HG02678 (cell line): ENCODE data around the gene TRRAP.

ENCODE experiments used
- ATAC-seq: cut with Tn5 transposase; IDR thresholded peaks from one replicate; pipeline ENCODE4 v1.9.1; 2021; ENCODE audit warnings: mild to moderate bottlenecking, moderate library complexity; ENCODE audit not compliant: unreplicated experiment

TRRAP gene

GRCh38 chr7:99024066-99024465 lies 145.7 kb downstream of the TRRAP start:
- ATAC-seq = no peak

- no peak for ATAC-seq
Observed at GRCh38 chr7:99027241-99027640, 148.9 kb downstream of the TRRAP start.

- no peak for ATAC-seq
Observed at GRCh38 chr7:99027841-99028240, 149.5 kb downstream of the TRRAP start.

DNA sequence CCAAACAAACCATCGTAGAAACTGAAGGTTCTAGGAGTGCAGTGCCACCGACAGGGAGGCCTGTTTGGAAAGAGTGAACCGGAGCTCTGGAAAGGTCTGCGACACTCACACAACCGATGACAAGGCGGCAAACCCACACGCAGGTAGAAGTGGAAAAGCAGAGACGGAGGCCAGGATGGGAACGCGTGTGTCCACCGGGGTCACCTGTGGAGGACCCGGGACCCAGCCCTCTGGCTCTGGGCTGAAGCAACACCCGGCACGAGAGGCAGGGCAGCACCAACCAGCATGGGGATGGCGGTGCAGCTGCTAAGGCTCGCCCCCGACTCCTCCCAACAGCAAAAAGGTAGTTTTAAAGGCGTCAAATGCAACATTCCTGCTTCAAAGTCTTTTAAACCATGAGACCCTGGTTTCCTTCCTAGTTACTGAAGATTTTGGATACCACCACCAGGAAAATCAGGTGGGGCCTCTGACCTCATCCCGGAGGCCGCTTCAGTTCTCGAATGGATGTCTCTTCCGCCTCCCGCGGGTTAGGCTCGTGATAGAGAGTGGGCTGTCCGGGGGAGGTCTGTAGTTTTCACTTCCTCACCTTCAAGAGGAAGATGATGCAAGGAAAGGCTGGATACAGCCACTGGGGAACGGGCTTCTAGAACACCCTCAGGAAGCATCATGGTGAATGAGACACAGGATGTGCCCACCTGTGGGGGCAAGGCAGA lies 150.1 kb downstream of the TRRAP start:
- no peak for ATAC-seq

DNA sequence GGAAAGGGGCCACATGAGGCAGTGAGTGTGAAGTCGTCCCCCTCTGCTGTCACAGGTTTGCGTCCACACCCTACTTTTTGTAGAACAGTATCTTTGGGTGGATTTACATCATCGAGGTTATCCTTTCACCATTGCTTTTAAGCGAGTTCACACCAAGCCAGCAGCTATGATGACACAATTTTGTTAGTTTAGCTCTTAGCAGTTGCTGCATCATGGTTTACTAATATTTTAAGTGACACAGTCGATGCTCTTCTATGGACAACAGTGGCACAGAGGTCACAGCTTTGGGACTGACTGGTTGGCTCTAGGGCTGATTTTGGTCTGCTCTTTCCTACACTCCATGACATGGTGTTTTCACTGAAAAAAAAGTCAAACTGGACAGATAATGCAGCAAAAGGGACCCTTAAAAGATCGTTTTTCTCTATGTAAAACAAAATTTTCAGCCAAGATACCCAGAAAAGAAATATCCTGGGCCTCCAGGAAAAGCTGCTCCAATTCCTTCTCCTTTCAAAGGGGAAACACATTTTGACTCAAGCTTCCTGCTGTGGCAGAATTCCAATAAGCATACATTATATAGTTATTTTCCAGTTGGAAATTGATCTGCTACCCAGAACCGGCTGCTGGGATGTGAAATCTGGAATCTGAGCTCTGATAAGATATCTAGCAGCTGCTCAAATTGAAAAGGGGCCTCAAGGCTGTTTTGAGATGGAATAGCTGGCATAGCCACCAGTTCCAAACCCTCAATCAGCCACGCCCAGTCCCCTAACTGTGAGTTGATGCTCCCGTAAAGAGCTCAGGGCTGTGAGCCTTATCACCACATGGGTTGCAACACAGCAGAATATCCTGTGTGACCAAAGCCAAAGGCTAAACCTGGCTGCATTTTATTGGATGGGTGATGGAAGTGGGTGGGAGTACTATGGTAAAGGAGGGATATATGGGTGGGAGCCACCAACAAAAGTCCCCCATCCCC lies 151.4 kb downstream of the TRRAP start:
- no peak for ATAC-seq

DNA sequence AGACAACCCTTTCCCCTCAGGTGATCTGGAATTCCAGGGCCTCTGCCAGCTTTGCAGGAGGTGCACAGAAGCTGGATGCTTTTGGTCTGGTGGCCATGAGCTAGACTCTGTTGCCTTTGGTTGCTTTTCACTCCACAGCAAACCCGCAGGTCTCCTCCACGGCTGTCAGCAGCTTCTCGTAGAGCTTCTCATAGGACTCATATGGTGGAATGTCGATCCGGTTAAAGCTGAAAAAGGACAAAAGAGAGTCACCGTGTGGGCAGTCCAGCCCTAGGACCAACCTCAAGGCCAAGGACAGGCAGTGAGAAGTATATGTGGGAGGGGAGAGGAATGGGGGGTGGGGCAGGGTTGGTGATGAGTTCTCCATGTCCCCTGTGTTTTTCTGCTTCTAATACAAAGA lies 152.1 kb downstream of the TRRAP start:
- ATAC-seq = no peak

GRCh38 chr7:99030951-99031350 lies 152.6 kb downstream of the TRRAP start:
- ATAC-seq = no peak

DNA sequence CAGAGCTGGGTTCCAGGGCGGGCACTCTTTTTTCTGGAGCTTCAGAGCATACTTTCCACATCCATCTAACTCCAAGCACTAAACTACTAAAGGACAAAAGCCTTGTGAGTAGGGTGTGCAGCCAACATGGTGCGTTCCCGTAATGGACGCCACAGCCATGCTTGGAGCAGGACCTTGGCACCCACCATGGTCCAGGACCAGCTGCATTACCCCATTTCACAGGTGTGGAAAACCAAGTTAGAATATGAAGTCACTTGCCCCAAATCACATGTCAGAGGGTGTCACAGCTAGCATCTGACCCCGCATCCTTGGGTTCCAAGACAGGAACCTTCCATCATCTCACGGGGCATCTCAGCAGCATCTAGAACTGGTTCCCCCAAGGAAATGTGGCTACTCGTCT lies 153.2 kb downstream of the TRRAP start:
- no peak for ATAC-seq

DNA sequence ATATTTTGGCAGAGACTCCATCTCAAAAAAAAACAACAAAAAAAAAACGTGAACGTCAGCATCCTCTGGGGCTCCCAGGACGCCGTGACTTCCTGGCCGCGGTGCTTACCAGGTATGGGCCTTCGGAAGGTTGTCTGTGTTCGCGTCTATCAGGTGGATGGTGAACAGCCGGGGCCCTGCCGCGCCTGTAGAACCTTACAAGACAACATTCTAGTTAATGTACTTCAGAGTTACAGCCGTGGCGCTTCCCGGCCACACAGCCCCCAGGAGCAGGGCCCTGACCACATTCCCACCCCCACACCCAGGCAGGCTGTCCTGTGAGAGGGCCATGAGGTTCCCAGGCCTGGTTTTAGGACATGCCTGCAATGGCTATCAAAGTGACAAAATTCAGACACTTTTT lies 154.6 kb downstream of the TRRAP start:
- ATAC-seq = no peak

GRCh38 chr7:99033765-99034164 lies 155.4 kb downstream of the TRRAP start:
- no peak for ATAC-seq

DNA sequence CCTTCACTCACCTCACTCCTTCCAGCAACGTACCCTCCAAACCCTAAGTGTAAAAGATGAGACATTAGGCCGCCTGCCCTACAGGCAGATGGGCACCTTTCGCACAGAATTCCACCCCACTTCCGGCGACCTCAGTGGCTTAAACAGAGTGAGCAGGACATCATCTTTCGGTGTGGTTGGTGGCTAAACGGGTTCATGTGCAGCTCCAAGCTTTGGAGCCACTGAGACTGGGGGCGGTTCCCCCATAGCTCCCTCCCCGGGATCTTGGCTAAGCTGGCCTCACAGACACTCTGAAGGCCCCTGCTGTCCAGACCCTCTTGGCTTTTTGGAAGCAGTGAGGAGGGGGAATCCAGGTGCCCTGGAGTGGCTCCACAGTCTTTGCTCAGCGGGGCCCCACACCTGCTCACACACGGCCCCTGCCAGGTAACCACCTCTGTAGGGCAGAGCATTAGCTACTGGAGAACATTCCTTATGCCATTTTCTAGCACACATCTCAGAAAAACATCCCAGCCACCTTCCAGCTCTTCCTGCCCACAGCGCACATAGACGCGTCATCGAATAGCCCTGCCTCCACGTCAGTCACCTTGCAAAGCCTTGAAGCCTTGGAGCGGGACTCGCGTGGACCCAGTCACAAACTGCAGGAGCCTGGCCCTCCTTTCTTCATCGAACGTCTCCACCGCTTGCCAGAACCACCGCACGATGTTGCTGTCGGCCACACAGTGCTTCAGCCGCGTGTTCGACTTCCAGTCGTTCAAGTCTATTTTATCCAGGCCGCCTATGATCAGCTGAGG lies 156.8 kb downstream of the TRRAP start:
- ATAC-seq = no peak

GRCh38 chr7:99035723-99036545 lies 157.6 kb downstream of the TRRAP start:
- no peak for ATAC-seq

DNA sequence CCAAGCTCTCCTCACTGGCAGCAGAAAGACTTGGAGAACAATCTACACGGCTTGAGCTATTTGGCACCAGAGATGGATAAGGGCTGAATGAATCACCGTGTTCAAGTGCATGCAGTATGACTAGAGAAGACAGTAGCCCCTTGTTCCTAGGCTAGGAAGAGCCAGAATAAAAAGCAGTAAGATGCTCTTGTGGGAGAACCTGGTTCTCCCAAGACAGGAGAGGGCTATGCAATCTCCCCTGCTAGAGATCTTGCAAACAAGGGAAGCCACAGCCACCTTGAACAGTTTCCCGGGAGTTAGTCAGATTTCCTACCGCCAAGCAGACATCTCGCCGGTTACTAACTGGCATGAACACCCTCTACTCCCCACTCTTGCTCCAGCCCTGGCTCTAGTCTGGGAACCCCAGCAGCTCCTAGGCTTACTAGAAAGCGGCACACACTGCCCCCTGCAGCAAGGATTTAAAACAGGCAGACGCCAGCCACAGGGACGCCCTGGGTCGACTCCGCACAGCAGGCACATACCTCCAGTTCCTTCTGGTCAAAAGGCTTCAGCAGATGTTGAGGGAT lies 158.3 kb downstream of the TRRAP start:
- no peak for ATAC-seq

- no peak for ATAC-seq
Observed at GRCh38 chr7:99037327-99037940, 159.1 kb downstream of the TRRAP start.

GRCh38 chr7:99038086-99038855 lies 159.9 kb downstream of the TRRAP start:
- no peak for ATAC-seq

GRCh38 chr7:99039384-99039891 lies 161.1 kb downstream of the TRRAP start:
- ATAC-seq = no peak

GRCh38 chr7:99040104-99040958 lies 162.0 kb downstream of the TRRAP start:
- ATAC-seq = no peak

GRCh38 chr7:99041526-99041925 lies 163.2 kb downstream of the TRRAP start:
- ATAC-seq = no peak
